Measurements from ENCODE around the gene KLF13.

DNA sequence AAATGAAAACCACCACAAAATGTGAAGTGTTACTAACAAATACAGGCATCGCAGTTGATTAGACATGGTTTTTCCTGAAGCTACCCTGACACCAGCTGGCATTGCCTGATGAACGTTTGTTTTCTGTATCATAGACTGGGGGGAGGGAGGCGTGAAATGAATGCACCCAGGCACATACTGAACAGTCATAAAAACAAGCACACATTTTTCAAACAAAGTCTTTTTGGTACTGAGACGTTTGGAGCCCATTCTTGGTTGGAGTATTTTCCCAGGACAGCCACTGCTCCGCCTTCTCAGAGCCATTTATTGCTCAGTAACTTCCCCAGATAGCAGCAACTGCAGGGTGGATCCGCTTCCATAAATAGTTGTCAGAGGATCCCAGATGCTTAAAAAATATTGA is 52.4 kb downstream of the KLF13 start:
- TF ChIP-seq CTCF (IDR thresholded peaks at IDR 0.05; ENCODE audit: low read depth, low read length, poor library complexity, severe bottlenecking) = no peak
- TF ChIP-seq EZH2phosphoT487 (IDR thresholded peaks at IDR 0.05; ENCODE audit: borderline replicate concordance, low read length) = no peak
